Adrenal gland (tissue), 12 donors: ENCODE data around the gene PAIP2B. TPM values are rescaled to one million over a fixed set of nuclear protein-coding genes. Genes with fewer than 3 reads are reported as not detected.
"Not testable (repeated sequence)": the region's sequence is repeated elsewhere in the genome, so short reads cannot be mapped to it uniquely, and the experiment has no call there.

Experiments
- DNase-seq, 7 donors: peaks; one replicate each; pipeline ENCODE4 v3.0.0-alpha.2; 2019 to 2020
- H3K27ac ChIP-seq, 5 donors: fragments of 200-600 bp; sonication (generic) in 4 of 5; 1 replicate in 3 of 5; 2 replicates in 2 of 5; pipeline versions ENCODE4 v1.5.1 to v1.8.0; 2016 to 2020; ENCODE audit warnings: mild to moderate bottlenecking in 1 of 5
- H3K27me3 ChIP-seq: fragments of 200-600 bp; 2 replicates; pipeline ENCODE4 v1.8.0; 2021
- H3K36me3 ChIP-seq, 2 donors: fragments of 200-600 bp; replicated peaks in 1 of 2; 1 replicate in 1 of 2; 2 replicates in 1 of 2; pipeline versions ENCODE4 v1.5.1 to v1.8.0; 2018 to 2022
- H3K4me1 ChIP-seq, 2 donors: fragments of 200-600 bp; replicated peaks in 1 of 2; 1 replicate in 1 of 2; 2 replicates in 1 of 2; pipeline versions ENCODE4 v1.5.1 to v1.8.0; 2018 to 2021
- H3K4me3 ChIP-seq, 4 donors: fragments of 200-600 bp; sonication (generic) in 3 of 4; one replicate each; pipeline ENCODE4 v1.5.1; 2016 to 2018
- H3K9me3 ChIP-seq, 3 donors: fragments of 200-600 bp; sonication (generic) in 1 of 3; replicated peaks in 1 of 3; 1 replicate in 2 of 3; 2 replicates in 1 of 3; pipeline versions ENCODE4 v1.5.1 to v1.8.0; 2016 to 2021
- POLR2A ChIP-seq, 2 donors: fragments of 450-650 bp; IDR thresholded peaks; one replicate each; pipeline ENCODE4 v1.6.1; 2017; ENCODE audit warnings: antibody characterized with exemption in 2 of 2, mild to moderate bottlenecking in 2 of 2, moderate library complexity in 1 of 2
- WGBS, 4 donors: extraction: QIAGEN DNeasy Blood & Tissue Kit in 2 of 4; methylation state at CpG; one replicate each; pipeline versions ENCODE4 v1.1.5 to v1.1.7; 2013 to 2017; 5-methylcytosine and 5-hydroxymethylcytosine counted together
- intact Hi-C, 2 donors: fragments of 100-400 bp; cut with DNase I; formaldehyde crosslinking; loops; one replicate each; pipeline versions ENCODE4 v1.14.1 to v1.15.0; 2022 to 2023
- polyA plus RNA-seq, 3 donors: library from polyadenylated mRNA; stranded (reverse); fragments of 200-250 nt in 2 of 3; fragments of 350-450 nt in 1 of 3; fragmentation: Illumina TruSeq in 1 of 3; extraction: RNeasy Lipid Tissue Mini Kit (QIAGEN cat#74804) in 1 of 3; gene quantifications; one replicate each; pipeline ENCODE4 v1.2.3, GENCODE V29; 2013 to 2014
- total RNA-seq, 9 donors: library from RNA; depleted of rRNA in 4 of 9; stranded (reverse); fragments of >200 nt in 4 of 9; fragments of 120-200 nt in 1 of 9; fragmentation: NEBNext Ultra II Directional in 1 of 9; extraction: Animal tissue kit (Norgen Biotek cat#: 25700) in 1 of 9; gene quantifications; one replicate each; pipeline versions ENCODE4 v1.1.0 to v1.2.4, GENCODE V29; 2013 to 2023
- TF ChIP-seq, protein P1 (sequence below), 6 experiments: fragments of 450-650 bp in 4 of 6; fragments of 200-600 bp in 2 of 6; sonication (generic) in 1 of 6; IDR thresholded peaks; 1 replicate in 5 of 6; 2 replicates in 1 of 6; pipeline versions ENCODE4 v1.5.1 to v1.8.0; 2016 to 2021; ENCODE audit warnings: antibody characterized with exemption in 6 of 6, mild to moderate bottlenecking in 2 of 6, moderate library complexity in 1 of 6
- donor health status: healthy with polysubstance abuse.
- donor health status: Bipolar disorder and iron deficiency.
- donor health status: DM: yes; HTN: yes; CAD: no.
- donor health status: DM: no; HTN: no; CAD: no.
- donor health status: DM: no; HTN: no; CAD: no.
- donor health status: DM: yes; HTN: yes; CAD: no.

PAIP2B gene
- total and polyA plus RNA-seq, 12 donors, result 0.54 to 5.9 (median 1.7) TPM

DNA sequence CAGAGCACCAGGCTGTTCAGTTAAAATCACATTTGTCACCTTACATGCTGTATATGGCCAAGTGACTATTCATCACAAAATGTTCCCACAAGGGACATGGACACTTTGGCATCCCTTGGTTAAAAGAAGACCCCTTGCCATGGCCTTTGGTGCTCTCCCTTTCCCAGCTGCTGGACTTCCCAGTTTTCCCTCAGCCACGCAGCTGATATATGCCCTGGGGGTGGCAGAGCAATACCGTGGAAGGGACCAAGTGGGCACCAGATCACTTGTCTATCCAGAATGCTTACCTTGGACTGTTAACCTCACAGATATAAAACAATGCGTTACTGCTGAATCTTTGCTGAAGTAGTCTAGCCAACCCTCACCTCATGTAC, 35.3 kb downstream of the PAIP2B start:
- TF ChIP-seq, protein P1, sequence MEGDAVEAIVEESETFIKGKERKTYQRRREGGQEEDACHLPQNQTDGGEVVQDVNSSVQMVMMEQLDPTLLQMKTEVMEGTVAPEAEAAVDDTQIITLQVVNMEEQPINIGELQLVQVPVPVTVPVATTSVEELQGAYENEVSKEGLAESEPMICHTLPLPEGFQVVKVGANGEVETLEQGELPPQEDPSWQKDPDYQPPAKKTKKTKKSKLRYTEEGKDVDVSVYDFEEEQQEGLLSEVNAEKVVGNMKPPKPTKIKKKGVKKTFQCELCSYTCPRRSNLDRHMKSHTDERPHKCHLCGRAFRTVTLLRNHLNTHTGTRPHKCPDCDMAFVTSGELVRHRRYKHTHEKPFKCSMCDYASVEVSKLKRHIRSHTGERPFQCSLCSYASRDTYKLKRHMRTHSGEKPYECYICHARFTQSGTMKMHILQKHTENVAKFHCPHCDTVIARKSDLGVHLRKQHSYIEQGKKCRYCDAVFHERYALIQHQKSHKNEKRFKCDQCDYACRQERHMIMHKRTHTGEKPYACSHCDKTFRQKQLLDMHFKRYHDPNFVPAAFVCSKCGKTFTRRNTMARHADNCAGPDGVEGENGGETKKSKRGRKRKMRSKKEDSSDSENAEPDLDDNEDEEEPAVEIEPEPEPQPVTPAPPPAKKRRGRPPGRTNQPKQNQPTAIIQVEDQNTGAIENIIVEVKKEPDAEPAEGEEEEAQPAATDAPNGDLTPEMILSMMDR (IDR thresholded peaks at IDR 0.05), result no peak
- TF ChIP-seq POLR2A (IDR thresholded peaks at IDR 0.05), result no peak
- Histone ChIP-seq H3K4me1 (no peaks in the 10 kb centered on the region), H3K36me3 (no peaks in the 10 kb centered on the region), H3K27ac (no peak overlapping the region), H3K9me3 (no peaks in the 10 kb centered on the region), H3K4me3 (no peak overlapping the region), H3K27me3 (no peaks in the 10 kb centered on the region)
- 60 to 83% (median 72%) methylated on average over 3 of the region's 3 CpGs for WGBS, 4 donors
- intact Hi-C loops, result no loop called here
- no peak for DNase-seq

DNA sequence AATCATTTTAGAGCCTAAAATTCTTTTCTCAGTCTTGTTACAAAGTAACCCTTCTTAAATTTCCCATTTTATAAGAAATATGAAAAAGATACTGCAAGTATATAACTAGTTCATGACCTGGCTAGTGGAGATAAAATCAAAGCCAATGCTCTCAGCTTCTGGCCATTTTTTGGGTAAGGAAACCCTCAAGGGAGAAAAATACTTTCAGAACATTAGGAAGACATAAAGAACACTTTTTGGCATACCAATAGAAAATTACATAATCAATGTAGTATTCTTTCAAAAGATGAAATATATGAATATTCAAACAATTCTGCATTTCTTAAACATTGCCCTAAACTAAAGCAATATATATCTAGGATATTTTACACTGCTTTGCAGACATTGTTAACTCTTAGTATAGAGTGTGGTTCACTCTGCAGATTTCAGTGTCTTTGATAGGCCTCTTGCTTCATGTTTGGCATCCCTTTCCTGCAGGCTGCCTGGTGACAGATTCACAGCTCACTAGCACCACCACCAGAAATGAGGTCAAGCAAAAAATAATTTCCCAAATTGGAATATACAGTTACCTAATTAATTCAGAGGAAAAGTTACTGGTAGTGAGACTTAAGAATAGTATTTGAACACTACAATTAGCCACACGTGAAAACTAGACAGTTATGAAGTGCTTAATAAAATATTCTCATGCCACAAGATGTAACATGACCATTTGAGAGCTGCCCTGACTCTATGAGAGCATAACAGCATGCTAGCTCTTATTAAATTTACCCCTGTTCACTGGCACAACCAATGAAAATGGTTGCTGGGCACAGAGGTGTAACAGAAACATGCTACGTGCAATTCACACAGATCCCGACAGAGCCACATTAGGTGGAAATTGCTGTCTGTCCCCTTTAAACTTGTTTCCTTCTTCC, 36.0 kb downstream of the PAIP2B start:
- no peak overlapping the region for H3K27ac ChIP-seq
- WGBS, 4 donors, result 33 to 75% (median 71%) methylated on average over 1 to 3 of the region's 3 CpGs
- intact Hi-C loops, result no loop called here

DNA sequence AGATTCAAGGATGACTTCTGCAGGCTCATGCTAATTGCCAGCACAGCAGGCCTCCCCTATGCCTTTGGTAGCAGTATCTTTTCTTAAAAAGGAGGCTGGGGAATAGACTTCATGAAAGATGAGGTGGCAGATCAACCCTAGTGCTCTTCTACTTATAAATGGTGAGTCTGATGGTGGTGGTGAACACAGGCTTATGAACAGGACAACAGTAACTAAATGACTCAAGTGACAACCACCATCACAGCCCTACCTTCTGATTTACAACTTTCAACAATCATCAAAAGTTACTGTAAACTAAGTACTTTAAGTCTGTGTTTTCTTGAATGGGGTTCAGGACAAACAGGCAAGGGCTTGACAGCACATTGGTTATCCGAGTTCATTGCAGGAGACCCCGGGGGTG, 39.3 kb downstream of the PAIP2B start:
- Histone ChIP-seq H3K9me3 (no peaks in the 10 kb centered on the region), H3K4me1 (no peaks in the 10 kb centered on the region), H3K4me3 (no peak overlapping the region), H3K27me3 (no peaks in the 10 kb centered on the region), H3K36me3 (no peaks in the 10 kb centered on the region), H3K27ac (no peak overlapping the region)
- WGBS, 4 donors, result 60 to 80% (median 75%) methylated on average over 2 of the region's 2 CpGs
- no peak for DNase-seq
- intact Hi-C loops, result no loop called here
- TF ChIP-seq, protein P1 (IDR thresholded peaks at IDR 0.05), result no peak
- no peak for TF ChIP-seq POLR2A (IDR thresholded peaks at IDR 0.05)

More for the DNA sequence above, 36.0 kb downstream of the PAIP2B start:
- TF ChIP-seq, protein P1 (IDR thresholded peaks at IDR 0.05), result peak in 5 of 6 experiments; percentile 10 to 40 (median 31)
- TF ChIP-seq POLR2A (IDR thresholded peaks at IDR 0.05), result no peak
- Histone ChIP-seq H3K9me3 (no peaks in the 10 kb centered on the region), H3K4me1 (no peaks in the 10 kb centered on the region), H3K27me3 (no peaks in the 10 kb centered on the region), H3K4me3 (no peak overlapping the region), H3K36me3 (no peaks in the 10 kb centered on the region)
- DNase-seq, result peak in 5 of 7 donors; percentile 13 to 54 (median 28)

DNA sequence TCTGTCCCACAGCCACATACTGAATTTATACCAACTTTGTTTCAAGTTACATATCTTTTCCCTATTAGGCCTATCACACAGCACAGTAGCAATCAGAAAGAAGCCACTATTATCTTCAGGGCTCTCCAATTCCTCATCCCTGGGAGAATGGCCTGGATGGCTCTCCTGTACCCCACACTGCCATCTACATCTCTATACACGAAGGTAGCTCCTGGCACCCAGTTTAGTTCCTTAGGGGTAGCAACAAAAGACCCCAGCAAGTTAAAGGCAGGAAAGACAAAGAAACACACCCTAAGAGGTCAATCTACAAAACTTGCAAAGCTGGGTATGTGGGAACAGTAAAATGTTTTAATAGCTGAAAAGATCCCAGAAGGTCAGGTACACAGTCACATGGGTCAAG, 39.9 kb downstream of the PAIP2B start:
- intact Hi-C loops, result no loop called here
- Histone ChIP-seq H3K4me1 (no peaks in the 10 kb centered on the region), H3K27me3 (no peaks in the 10 kb centered on the region), H3K4me3 (no peak overlapping the region), H3K36me3 (no peaks in the 10 kb centered on the region), H3K27ac (no peak overlapping the region), H3K9me3 (no peaks in the 10 kb centered on the region)
- DNase-seq, result no peak
- TF ChIP-seq, protein P1 (IDR thresholded peaks at IDR 0.05), result no peak
- TF ChIP-seq POLR2A (IDR thresholded peaks at IDR 0.05), result no peak
- WGBS, 4 donors, result 78 to 86% (median 83%) methylated on average over 1 of the region's 1 CpG

DNA sequence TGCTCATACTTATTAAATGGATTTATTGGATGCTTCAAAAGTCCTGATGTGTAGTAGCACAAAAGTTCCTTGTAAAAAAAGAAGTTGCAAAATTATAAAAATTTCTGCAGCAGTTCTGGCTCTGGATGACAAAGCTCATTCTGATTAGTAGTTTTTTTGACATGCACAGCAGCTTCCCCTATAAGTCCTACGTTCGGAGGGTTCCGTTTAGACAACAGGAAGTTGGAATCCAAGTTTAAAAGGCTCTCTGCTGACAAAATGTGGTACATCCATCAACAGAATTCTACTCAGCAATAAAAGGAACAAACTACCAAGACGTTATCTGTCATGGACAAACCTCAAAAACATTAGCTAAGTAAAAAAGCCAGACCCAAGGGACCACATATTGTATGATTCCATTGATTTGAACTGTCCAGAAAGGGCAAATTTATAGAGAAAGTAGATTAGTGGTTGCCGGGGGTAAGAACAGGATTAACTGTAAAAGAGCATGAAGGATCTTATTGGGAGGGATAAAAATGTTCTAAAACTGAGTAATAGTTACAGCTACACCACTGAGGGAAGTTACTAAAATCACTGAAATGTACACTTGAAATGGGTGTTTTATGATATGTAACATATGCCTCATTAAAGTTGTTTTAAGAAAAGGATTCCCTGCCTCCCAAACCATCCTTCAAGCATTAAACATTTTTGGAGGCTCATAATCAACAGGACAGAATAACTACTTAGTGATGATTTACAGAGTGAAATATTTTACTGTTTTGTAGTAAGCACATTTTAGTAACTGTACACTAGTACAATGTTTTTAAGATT, 43.4 kb downstream of the PAIP2B start:
- H3K27me3 ChIP-seq, H3K9me3 ChIP-seq, H3K4me3 ChIP-seq, H3K27ac ChIP-seq, H3K4me1 ChIP-seq, DNase-seq, H3K36me3 ChIP-seq, intact Hi-C loops: not testable (repeated sequence)
- WGBS, 4 donors, result 17 to 63% (median 46%) methylated on average over 2 of the region's 5 CpGs
